Mesodermal cell (in vitro differentiated cells): ENCODE measurements around the gene DYNLT2.

Experiments
- H3K27ac ChIP-seq: 2 replicates; pipeline ENCODE4 v1.7.0; 2013; ENCODE audit warnings: mild to moderate bottlenecking, low read depth, low read length, moderate library complexity; ENCODE audit not compliant: severe bottlenecking
- H3K36me3 ChIP-seq: 2 replicates; pipeline ENCODE4 v1.7.1; 2013; ENCODE audit warnings: mild to moderate bottlenecking, low read length, moderate library complexity; ENCODE audit not compliant: control insufficient read depth, insufficient read depth
- H3K4me1 ChIP-seq: one replicate; pipeline ENCODE4 v1.7.1; 2013; ENCODE audit warnings: mild to moderate bottlenecking, low read length; ENCODE audit not compliant: insufficient read depth, control insufficient read depth, poor library complexity, severe bottlenecking
- H3K4me3 ChIP-seq: 2 replicates; pipeline ENCODE4 v1.7.0; 2013; ENCODE audit warnings: low read length, control low read depth, mild to moderate bottlenecking; ENCODE audit not compliant: insufficient read depth, poor library complexity, severe bottlenecking; ENCODE audit errors: extremely low read depth
- H3K9me3 ChIP-seq: 2 replicates; pipeline ENCODE4 v1.7.1; 2013; ENCODE audit warnings: mild to moderate bottlenecking, low read length, moderate library complexity; ENCODE audit not compliant: control insufficient read depth
- WGBS, 2 experiments: methylation state at CpG; one replicate each; pipeline ENCODE4 v1.1.5; 2013; ENCODE audit warnings: missing lambda C conversion rate in 2 of 2; ENCODE audit not compliant: insufficient coverage in 2 of 2; 5-methylcytosine and 5-hydroxymethylcytosine counted together

Gene DYNLT2

DNA sequence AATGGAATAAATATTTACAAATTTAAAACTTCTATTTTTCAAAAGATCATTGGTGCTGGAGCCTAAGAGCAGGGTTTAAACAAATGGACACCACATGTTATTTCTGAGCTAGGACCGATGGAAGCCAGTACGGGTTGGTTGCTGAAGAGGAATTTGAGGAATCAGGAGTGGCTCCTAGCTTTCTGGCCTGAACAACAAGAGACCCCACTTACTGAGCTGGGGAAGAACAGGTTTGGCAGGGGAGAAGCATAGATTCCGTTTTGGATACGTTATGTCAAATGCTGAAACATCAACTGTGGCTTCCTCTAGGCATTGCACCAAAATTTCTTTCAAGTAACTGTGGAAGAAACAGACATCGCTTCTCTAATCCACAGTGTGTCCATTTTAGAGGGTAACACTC lies 56.2 kb downstream of the DYNLT2 start:
- Histone ChIP-seq H3K27ac (no peak overlapping the region), H3K4me1 (peaks cover 5% of the 10 kb centered on the region), H3K36me3 (peaks cover 65% of the 10 kb centered on the region), H3K4me3 (no peak overlapping the region), H3K9me3 (peaks cover 10% of the 10 kb centered on the region)
- WGBS, 2 experiments: 94 to 100% methylated on average over 4 of the region's 5 CpGs

GRCh38 chr6:169692516-169692915 lies 58.9 kb downstream of the DYNLT2 start:
- Histone ChIP-seq H3K27ac (no peak overlapping the region), H3K9me3 (peaks cover 10% of the 10 kb centered on the region)
- 92 to 100% methylated on average over 3 of the region's 3 CpGs for WGBS, 2 experiments

GRCh38 chr6:169691260-169691659 lies 60.1 kb downstream of the DYNLT2 start:
- Histone ChIP-seq H3K36me3 (peaks cover 68% of the 10 kb centered on the region), H3K4me3 (no peak overlapping the region), H3K4me1 (no peaks in the 10 kb centered on the region), H3K9me3 (peaks cover 11% of the 10 kb centered on the region), H3K27ac (no peak overlapping the region)
- WGBS, 2 experiments: no CpG with 5 or more reads among the region's 2 CpGs

More at GRCh38 chr6:169692516-169692915, 58.9 kb downstream of the DYNLT2 start:
- peaks cover 66% of the 10 kb centered on the region for H3K36me3 ChIP-seq
- no peaks in the 10 kb centered on the region for H3K4me1 ChIP-seq
- no peak overlapping the region for H3K4me3 ChIP-seq
